ENCODE measurements around the gene RPL13. TPM values are rescaled to one million over a fixed set of nuclear protein-coding genes. Genes with fewer than 3 reads are reported as not detected.
A peak's percentile ranks its signal among the peaks of the same experiment; 100 is the strongest.

RPL13 gene
- total and polyA plus RNA-seq, 2 of the 4 experiments (the other 2 are of a cell fraction) = 2,098 to 3,527 TPM

- peak overlapping the region; percentile 16; the same call in 1 of the 2 replicates for H4K91ac ChIP-seq (ENCODE audit: insufficient read depth, low read depth, low read length)
- CTCF ChIA-PET = no interaction called here
These were observed 18.9 kb downstream of the RPL13 start for GRCh38 chr16:89579351-89579750.

More at GRCh38 chr16:89579351-89579750, 18.9 kb downstream of the RPL13 start:
- H2AK9ac ChIP-seq (replicated peaks; ENCODE audit: low read depth, low read length, poor library complexity) = no peak overlapping the region
- peaks cover 26% of the 10 kb centered on the region for H3K9me1 ChIP-seq (ENCODE audit: insufficient read depth, low read length)
- no peak overlapping the region for H3K4me3 ChIP-seq (ENCODE audit: insufficient read depth, low read depth, low read length)
- POLR2A ChIA-PET (ENCODE audit: unreplicated experiment) = no interaction called here
- H3K36me3 ChIP-seq (ENCODE audit: control insufficient read depth, insufficient read depth, low read length) = peaks cover 6% of the 10 kb centered on the region; the same call in 1 of the 2 replicates
- peak overlapping the region; percentile 2; the same call in 1 of the 2 replicates for H2BK20ac ChIP-seq (ENCODE audit: low read depth, low read length)
- H2BK5ac ChIP-seq (ENCODE audit: low read depth, low read length, poor library complexity, severe bottlenecking) = no peak overlapping the region
- TF ChIP-seq ELK1 (IDR thresholded peaks at IDR 0.05; ENCODE audit: borderline replicate concordance, low read depth, low read length) = no peak
- no peak for TF ChIP-seq RAD21 (IDR thresholded peaks at IDR 0.05; ENCODE audit: low read length)
- no peak for TF ChIP-seq BHLHE40 (IDR thresholded peaks at IDR 0.05; ENCODE audit: low read depth, low read length)
- no peak for TF ChIP-seq NFE2L2 (IDR thresholded peaks at IDR 0.05; ENCODE audit: low read depth, low read length)
- TF ChIP-seq RCOR1 (IDR thresholded peaks at IDR 0.05; ENCODE audit: insufficient replicate concordance, low read length) = no peak
- no peak for TF ChIP-seq CEBPB (IDR thresholded peaks at IDR 0.05; ENCODE audit: low read depth, low read length)
- TF ChIP-seq POLR2A (IDR thresholded peaks at IDR 0.05; ENCODE audit: low read depth, low read length) = no peak
- no peak for TF ChIP-seq MAZ (IDR thresholded peaks at IDR 0.05; ENCODE audit: borderline replicate concordance, low read depth, low read length)
- no peak for TF ChIP-seq RFX5 (IDR thresholded peaks at IDR 0.05; ENCODE audit: low read depth, low read length)
- TF ChIP-seq FOS (IDR thresholded peaks at IDR 0.05; ENCODE audit: low read depth, low read length) = no peak
- TF ChIP-seq CHD1 (IDR thresholded peaks at IDR 0.05; ENCODE audit: low read depth, low read length) = no peak
- TF ChIP-seq CTCF (conservative IDR thresholded peaks at IDR 0.05; ENCODE audit: low read depth, low read length) = no peak
- H2BK15ac ChIP-seq (ENCODE audit: low read depth, low read length) = peak overlapping the region; percentile 99; the same call in 2 of the 3 replicates
- H3K56ac ChIP-seq (ENCODE audit: extremely low read depth, insufficient read depth, low read length) = no peak overlapping the region
- ATAC-seq (ENCODE audit: low read depth) = no peak
- no peak overlapping the region for H3K9ac ChIP-seq (ENCODE audit: low read depth, low read length)
- H3K18ac ChIP-seq (ENCODE audit: low read depth, low read length) = no peak overlapping the region
- peaks cover 4% of the 10 kb centered on the region; the same call in 1 of the 2 replicates for H3K27me3 ChIP-seq (ENCODE audit: control insufficient read depth, insufficient read depth, low read length)
- no peak overlapping the region for H2AFZ ChIP-seq (replicated peaks; ENCODE audit: low read length, poor library complexity)
- H3K14ac ChIP-seq (replicated peaks; ENCODE audit: low read depth, low read length) = no peak overlapping the region
- in situ Hi-C loops (cut with MboI; ENCODE audit: low sequenced_read_pairs) (no loop called here), dilution Hi-C loops (cut with HindIII; ENCODE audit: low sequenced_read_pairs, unreplicated experiment) (no loop called here), intact Hi-C loops (cut with micrococcal nuclease) (no loop called here)
- H4K20me1 ChIP-seq (ENCODE audit: insufficient read depth, low read length) = peaks cover 3% of the 10 kb centered on the region; the same call in 1 of the 2 replicates
- peak overlapping the region; percentile 20 for H2BK120ac ChIP-seq (ENCODE audit: low read depth, low read length)
- H3K79me1 ChIP-seq (ENCODE audit: low read depth in 1 of 2, low read length in 2 of 2) = peaks cover 0 to 13% of the 10 kb centered on the region in 2 experiments; a peak in 1 of 4 replicates
- no peak overlapping the region for H3K27ac ChIP-seq (ENCODE audit: insufficient read depth, low read length)
- no peaks in the 10 kb centered on the region for H3K9me3 ChIP-seq (ENCODE audit: control insufficient read depth, insufficient read depth, low read length)
- H3K23ac ChIP-seq (ENCODE audit: low read depth, low read length) = no peak overlapping the region
- no peak for DNase-seq
- no TSS peak for BruUV-seq (replicated peaks)
- H2AK5ac ChIP-seq (ENCODE audit: low read depth, low read length) = peak overlapping the region; percentile 99
- no peak overlapping the region for H3K4me2 ChIP-seq (ENCODE audit: low read depth, low read length)
- peak overlapping the region; percentile 28 for H3K4ac ChIP-seq (ENCODE audit: low read depth, low read length)
- H4K8ac ChIP-seq (ENCODE audit: low read depth in 2 of 2, low read length in 2 of 2) = no peak overlapping the region
- H3K4me1 ChIP-seq (ENCODE audit: control insufficient read depth, insufficient read depth, low read length) = peaks cover 22% of the 10 kb centered on the region
- no peak overlapping the region for H4K5ac ChIP-seq (ENCODE audit: low read depth, low read length)
- 84% methylated on average over 12 of the region's 15 CpGs; no CpG with 5 or more reads in 1 of the 2 experiments for WGBS, 2 experiments (ENCODE audit: extremely low coverage in 2 of 2, insufficient read length in 1 of 2)

All from IMR-90 (cell line).